NCI-H2081 (cell line): ENCODE results near the gene SPP2.
A peak's percentile ranks its signal among the peaks of the same experiment; 100 is the strongest.

ENCODE experiments used
- DNase-seq, 2 experiments: peaks; one replicate each; lab custom pipeline; 2025; lab: John Stamatoyannopoulos, UW

The SPP2 gene

GRCh38 chr2:234092344-234092743 is 41.8 kb downstream of the SPP2 start:
- no peak for DNase-seq

GRCh38 chr2:234095301-234095700 is 44.8 kb downstream of the SPP2 start:
- peak; percentile 29 to 69 for DNase-seq

- no peak for DNase-seq
These were observed 45.7 kb downstream of the SPP2 start for GRCh38 chr2:234096164-234096563.

- no peak for DNase-seq
These were observed 48.2 kb downstream of the SPP2 start for GRCh38 chr2:234098681-234099080.

- DNase-seq, result no peak
These were observed 48.8 kb downstream of the SPP2 start for GRCh38 chr2:234099266-234099665.

GRCh38 chr2:234100686-234101085 is 50.2 kb downstream of the SPP2 start:
- no peak for DNase-seq

GRCh38 chr2:234102112-234102511 is 51.6 kb downstream of the SPP2 start:
- peak in 1 of 2 experiments; percentile 8 for DNase-seq

GRCh38 chr2:234107861-234108260 is 57.4 kb downstream of the SPP2 start:
- DNase-seq, result no peak

GRCh38 chr2:234109321-234109720 is 58.8 kb downstream of the SPP2 start:
- DNase-seq, result no peak

- DNase-seq, result no peak
These were observed 59.7 kb downstream of the SPP2 start for GRCh38 chr2:234110219-234110618.

- no peak for DNase-seq
These were observed 61.0 kb downstream of the SPP2 start for GRCh38 chr2:234111523-234111922.

GRCh38 chr2:234116010-234116409 is 65.5 kb downstream of the SPP2 start:
- no peak for DNase-seq

GRCh38 chr2:234121999-234122398 is 71.5 kb downstream of the SPP2 start:
- DNase-seq, result no peak

GRCh38 chr2:234125451-234126145 is 75.1 kb downstream of the SPP2 start:
- DNase-seq, result no peak

GRCh38 chr2:234126146-234126470 is 75.6 kb downstream of the SPP2 start:
- DNase-seq, result no peak
